ENCODE measurements around the gene EPHB1. TPM values are rescaled to one million over a fixed set of nuclear protein-coding genes. Genes with fewer than 3 reads are reported as not detected.

The EPHB1 gene
- total RNA-seq, 4 donors from 2014 or later: 0.30 to 5.3 (median 2.6) TPM

DNA sequence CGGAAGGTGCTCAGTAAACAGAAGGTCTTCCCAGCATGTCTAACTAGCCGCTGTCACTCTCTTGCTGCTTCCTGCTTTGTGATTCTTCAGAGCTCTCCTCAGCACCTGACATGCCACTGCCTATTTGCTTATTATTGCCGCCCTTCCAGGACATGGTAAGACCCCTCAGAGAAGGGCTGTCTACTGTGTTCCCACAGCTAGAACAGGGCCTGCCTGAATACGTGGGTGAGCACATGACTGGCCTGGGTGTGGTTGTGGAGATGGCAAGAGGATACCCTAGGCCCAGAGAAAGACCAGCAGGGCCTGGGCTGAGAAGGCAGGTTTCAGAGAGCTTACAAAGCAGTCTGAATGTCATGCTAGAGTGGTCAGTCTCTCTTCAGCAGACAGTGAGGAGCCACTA lies 2.4 kb upstream of the EPHB1 start:
- TF ChIP-seq EP300 (IDR thresholded peaks at IDR 0.05) (no peak), POLR2A (IDR thresholded peaks at IDR 0.05) (no peak), CTCF (IDR thresholded peaks at IDR 0.05) (no peak)
- Histone ChIP-seq H3K4me1 (peaks cover 0 to 29% (median 16%) of the 10 kb centered on the region in 4 donors), H3K27ac (no peak overlapping the region), H3K27me3 (peaks cover 0 to 27% of the 10 kb centered on the region in 2 donors), H3K36me3 (no peaks in the 10 kb centered on the region), H3K4me3 (no peak overlapping the region), H3K9me3 (no peaks in the 10 kb centered on the region)
- no peak for DNase-seq (ENCODE audit: low spot score in 2 of 2)
- WGBS, 2 donors: 83 to 87% methylated on average over 4 of the region's 4 CpGs

DNA sequence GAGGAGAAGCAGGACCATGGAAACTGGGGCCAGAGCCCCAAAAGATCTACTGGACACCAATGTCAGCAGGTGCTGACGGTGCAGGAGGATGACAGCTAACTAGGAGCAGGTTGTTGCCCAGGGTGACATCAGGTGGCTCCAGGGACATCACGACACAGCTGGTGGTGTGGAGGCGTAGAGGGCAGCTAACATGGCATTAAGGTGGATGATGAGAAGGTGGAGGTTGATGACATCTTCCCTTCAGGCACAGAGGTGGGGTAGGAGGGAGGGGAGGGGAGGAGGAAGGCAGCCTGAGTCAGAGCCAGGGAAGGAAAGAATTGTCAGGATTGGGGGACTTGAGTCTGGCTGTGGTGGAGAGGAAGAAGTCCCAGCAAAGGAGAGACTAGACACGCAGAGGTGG lies 1.5 kb upstream of the EPHB1 start:
- H3K4me3 ChIP-seq: no peak overlapping the region
- no peak for TF ChIP-seq EP300 (IDR thresholded peaks at IDR 0.05)
- TF ChIP-seq CTCF (IDR thresholded peaks at IDR 0.05): no peak
- TF ChIP-seq POLR2A (IDR thresholded peaks at IDR 0.05): no peak
- H3K27me3 ChIP-seq: peaks cover 0 to 32% of the 10 kb centered on the region in 2 donors
- H3K9me3 ChIP-seq: no peaks in the 10 kb centered on the region
- WGBS, 2 donors: 81 to 85% methylated on average over 4 of the region's 4 CpGs
- peaks cover 0 to 29% (median 16%) of the 10 kb centered on the region in 4 donors for H3K4me1 ChIP-seq
- H3K36me3 ChIP-seq: no peaks in the 10 kb centered on the region
- no peak overlapping the region for H3K27ac ChIP-seq
- DNase-seq (ENCODE audit: low spot score in 2 of 2): no peak

DNA sequence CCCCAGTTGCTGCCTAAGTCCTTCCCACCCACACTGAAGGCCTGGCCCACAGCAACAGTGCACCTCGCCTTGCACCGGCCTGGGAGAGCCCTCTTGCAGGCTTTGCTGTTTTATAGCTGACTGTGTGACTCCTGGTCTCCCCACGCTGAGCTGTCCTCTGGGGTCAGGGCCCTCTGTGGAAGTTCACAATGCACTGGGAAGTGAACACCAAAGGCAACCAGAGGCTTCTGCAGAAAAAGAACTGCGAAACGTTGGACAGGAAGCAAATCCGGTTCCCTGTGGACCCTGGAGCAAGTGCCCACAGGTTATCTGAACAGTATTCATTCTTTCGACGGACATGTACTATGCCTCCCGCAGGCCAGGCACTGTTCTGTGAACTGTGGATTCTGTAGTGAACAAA lies 737 bp upstream of the EPHB1 start:
- Histone ChIP-seq H3K4me1 (peaks cover 0 to 29% (median 16%) of the 10 kb centered on the region in 4 donors), H3K27me3 (peaks cover 0 to 32% of the 10 kb centered on the region in 2 donors), H3K9me3 (no peaks in the 10 kb centered on the region), H3K4me3 (no peak overlapping the region), H3K27ac (no peak overlapping the region), H3K36me3 (no peaks in the 10 kb centered on the region)
- 66 to 67% methylated on average over 8 to 9 of the region's 9 CpGs for WGBS, 2 donors
- no peak for TF ChIP-seq CTCF (IDR thresholded peaks at IDR 0.05)
- no peak for TF ChIP-seq POLR2A (IDR thresholded peaks at IDR 0.05)
- no peak for TF ChIP-seq EP300 (IDR thresholded peaks at IDR 0.05)
- no peak for DNase-seq (ENCODE audit: low spot score in 2 of 2)

GRCh38 chr3:134795746-134796280 lies 753 bp downstream of the EPHB1 start:
- H3K4me1 ChIP-seq: peaks cover 0 to 29% (median 16%) of the 10 kb centered on the region in 4 donors
- no peak for DNase-seq (ENCODE audit: low spot score in 2 of 2)

More at GRCh38 chr3:134795746-134796280, 753 bp downstream of the EPHB1 start:
- Histone ChIP-seq H3K4me3 (peak overlapping the region; percentile 33 to 60 (median 36)), H3K27me3 (peaks cover 0 to 32% of the 10 kb centered on the region in 2 donors), H3K36me3 (no peaks in the 10 kb centered on the region), H3K9me3 (no peaks in the 10 kb centered on the region), H3K27ac (no peak overlapping the region)
- no peak for TF ChIP-seq CTCF (IDR thresholded peaks at IDR 0.05)
- no peak for TF ChIP-seq EP300 (IDR thresholded peaks at IDR 0.05)
- TF ChIP-seq POLR2A (IDR thresholded peaks at IDR 0.05): no peak
- WGBS, 2 donors: 0 to 1% methylated on average over 13 to 15 of the region's 50 CpGs
